HG03520 (cell line): ENCODE results near the gene LDB2.

Experiments used
- ATAC-seq: cut with Tn5 transposase; IDR thresholded peaks from one replicate; pipeline ENCODE4 v1.9.1; 2021; ENCODE audit warnings: mild to moderate bottlenecking, moderate library complexity; ENCODE audit not compliant: unreplicated experiment

Gene LDB2

DNA sequence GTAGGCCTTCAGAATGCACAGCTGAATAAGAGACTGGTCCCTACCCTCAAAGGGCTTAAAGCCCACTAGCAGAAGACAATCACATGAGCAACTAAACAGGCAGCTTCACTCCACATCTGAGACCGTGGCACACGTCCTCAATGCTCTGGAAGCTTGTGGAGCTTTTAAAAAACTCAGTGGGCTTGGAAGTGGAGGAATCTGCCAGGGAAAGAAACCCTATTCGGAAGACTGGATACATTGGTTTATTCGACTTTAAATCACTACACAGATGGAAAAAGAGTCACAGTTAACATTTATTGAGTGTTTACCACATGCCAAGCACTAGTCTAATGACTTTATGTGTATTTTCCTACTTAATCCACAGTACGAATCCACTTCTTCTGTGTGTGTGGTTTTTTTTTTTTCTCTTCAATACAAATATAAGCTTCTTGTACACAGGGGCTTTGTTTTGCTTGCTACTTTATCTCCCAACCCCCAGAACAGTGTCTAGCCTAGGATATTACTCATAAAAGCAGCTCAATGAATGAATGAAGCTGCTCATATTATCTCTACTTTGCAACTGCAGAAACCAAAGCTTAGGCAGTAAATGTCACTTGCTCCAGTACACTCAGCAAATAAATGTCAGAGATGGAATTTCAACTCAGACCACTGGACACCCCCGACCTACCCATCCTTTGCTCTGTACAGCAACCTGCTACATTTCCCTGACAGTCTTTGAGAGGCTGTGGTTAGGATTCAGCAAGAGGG lies 137.7 kb downstream of the LDB2 start:
- no peak for ATAC-seq

DNA sequence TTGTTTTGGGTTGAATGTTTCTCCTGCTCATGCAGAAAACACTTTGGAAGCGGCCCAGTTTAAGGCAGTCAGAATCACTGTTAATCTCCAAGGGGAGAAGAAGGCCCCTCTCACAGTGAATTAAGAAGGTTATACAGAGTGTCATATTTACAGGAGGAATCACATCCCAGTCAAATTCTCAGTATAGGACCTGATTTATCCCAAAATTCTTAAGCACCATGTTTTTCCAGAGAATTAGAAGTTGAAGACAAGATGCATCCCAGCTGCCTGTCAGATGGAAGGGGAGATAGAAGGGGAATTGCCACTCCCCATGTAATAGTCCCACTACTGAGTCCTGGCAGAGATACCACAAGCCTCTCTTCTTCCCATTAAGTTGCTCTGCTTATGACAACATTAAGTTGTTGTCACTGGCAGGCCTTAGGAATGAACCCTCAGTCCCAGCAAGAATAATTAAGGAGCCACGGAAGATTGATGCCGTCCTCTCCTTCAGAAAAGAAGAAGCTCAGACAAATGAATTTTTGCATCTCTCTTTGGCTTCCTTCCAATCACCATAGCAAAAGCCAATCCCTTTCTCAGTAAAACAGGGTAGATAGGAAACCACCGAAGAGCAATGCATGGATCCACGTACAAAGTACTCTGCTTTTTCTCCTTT lies 138.4 kb downstream of the LDB2 start:
- ATAC-seq: no peak

DNA sequence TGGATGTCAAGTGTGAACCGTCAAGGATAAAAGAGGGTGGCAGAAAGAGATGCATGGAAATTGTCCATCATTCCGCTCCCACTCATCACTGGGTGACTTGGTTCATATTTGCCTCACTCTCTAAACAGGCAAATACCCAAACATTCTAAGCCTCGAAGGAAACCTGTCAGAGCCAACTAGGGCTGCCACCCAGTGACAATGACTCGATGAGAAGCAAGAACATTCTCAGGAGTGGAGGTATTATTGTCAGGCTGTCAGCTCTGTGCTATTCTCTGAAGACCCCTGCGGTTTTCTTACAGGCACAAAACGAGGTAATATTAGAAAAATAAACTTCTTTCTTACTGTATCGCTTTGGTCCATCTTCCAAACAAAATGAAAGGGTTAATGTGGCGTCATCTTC lies 139.6 kb downstream of the LDB2 start:
- no peak for ATAC-seq

DNA sequence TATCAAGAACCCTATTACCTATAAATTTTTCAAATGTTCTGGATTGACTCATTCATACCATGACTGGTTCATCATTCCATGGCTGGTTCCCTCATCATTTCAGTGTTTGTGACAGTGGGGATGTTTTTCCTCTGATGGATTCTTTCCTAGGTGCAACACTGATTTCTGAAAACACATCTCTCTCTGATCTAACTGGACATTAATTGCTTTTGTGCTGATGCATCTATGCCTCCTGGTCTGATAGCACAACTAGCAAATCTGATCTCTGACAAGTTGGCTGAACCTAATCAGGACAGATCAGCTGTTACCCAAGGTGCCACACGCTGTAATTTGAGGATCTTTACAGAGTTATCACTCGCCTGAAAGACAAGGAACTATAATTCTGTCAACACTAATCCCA lies 140.2 kb downstream of the LDB2 start:
- ATAC-seq: no peak

DNA sequence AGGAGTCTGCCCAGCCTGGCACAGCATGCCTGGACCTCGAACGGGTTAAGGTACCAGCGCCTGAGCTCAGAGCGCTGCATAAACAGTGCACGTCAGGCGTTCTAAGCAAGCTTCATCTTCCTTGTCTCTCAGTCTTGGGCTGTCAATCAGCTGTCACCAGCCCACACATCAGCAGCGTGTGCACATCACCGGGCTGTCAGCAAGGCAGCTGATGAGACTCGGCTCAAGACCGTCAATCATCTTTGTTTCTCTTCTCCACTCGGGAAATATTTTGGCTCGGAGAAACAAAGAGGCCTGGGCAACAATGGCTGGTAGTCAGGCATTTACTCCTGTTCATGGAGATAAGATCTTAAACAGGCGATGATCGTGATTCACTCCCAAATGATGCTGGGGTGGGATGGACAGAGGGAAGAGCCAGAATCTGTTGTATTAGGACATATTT lies 141.3 kb downstream of the LDB2 start:
- no peak for ATAC-seq

DNA sequence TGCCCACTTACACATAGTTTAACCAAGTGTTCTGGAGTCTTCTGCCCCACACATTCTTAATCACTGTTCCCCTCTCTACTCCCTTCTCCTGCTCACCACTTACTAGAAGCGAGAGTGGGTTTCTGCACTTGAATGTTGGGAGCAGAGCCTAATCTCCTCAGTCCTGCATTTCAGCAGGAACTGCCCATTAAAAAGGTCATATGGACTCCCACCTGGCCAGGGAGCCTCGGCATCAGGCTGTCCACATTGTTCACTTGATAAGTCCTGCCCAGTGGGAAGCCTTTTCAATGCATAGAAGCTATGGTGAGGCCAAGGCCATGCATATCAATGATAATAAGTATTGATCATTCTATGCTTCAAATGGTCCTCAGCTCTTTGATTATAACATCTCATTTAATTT lies 144.3 kb downstream of the LDB2 start:
- no peak for ATAC-seq

DNA sequence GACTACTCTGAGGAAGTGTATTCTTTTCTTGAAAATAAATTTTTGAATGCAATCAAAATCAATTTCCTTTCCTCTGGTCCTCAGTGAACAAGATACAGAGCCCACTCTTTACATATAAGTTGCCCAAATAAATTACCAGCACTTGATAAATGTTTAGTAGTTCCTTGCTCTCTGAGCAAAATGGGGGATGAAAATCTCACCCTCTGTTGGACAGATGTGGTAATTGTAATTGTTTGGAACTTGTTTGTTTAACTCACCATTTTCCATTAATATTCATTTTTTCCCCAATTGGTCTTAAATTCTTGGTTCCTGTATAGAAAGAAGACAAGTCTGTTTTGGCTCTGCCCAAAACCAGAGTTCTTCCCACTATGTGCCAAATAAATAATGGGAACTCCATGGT lies 146.3 kb downstream of the LDB2 start:
- no peak for ATAC-seq

DNA sequence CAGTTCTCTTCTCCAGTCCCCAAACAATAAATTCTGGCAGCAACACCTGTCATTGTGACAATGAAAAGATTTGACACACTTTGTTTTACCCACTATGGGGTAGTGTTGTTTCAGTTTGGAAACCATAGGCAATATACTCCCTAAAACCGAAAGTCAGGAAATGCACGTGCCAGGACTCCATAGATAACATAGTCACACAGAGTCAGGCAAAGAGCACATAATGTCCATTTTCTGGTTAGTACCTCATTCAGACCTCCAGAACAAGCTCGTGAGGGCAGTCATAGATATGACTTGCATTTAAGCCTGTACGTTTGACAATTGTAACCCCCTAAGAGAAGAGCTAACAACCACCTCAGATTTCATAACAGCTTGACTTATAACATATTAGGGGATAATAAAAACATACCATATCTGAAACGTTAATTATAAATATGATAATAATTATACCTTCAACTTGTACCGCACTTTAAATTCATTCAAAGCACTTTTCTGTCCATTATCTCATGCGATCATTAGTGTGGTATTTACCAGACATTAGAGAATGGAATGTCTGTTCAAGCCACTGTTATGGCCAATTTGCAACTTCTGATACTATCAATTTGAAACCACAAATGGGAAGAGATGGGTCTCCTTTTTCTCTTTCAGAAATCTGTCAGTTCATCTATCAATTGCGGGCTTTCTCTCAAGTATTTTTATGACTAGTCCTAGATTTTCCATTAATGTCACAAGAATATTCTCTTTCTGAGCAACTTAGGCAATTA lies 147.4 kb downstream of the LDB2 start:
- no peak for ATAC-seq

DNA sequence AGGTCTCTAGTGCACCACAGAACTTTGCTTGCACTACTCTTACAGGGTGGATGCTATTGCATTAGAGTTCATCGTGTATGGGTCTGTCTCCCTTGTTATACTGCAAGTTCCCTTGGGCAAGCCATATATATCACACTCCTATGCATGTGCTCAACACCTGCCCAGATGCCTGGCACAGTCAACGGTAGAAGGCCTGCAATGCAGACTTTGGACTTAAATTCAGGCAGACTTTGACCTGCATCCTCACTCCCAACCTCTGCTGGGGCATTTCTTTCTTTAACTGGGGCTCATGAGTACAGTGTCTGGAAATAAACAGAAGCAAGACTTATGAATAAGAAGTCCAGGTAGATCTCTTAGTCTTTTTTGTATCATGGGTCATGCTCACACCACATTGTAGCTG lies 148.2 kb downstream of the LDB2 start:
- ATAC-seq: no peak

DNA sequence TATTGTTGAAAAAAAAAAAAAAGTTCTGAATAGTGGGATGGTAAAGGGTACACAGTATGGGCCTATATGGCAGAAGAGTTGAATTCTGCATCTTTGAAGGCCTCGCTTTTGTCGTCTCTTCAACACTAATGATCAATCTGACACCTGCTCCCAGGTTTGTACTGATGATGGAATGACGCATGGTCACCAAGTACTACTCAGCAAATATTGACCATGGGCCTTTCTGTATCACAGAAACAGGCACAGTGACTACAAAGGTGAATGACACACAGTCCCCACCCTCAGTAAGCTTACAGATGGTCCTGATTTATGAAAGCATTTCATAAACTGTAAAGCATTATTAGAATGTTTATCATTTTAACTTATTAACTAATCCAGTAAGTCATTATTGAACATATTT lies 152.6 kb downstream of the LDB2 start:
- no peak for ATAC-seq

DNA sequence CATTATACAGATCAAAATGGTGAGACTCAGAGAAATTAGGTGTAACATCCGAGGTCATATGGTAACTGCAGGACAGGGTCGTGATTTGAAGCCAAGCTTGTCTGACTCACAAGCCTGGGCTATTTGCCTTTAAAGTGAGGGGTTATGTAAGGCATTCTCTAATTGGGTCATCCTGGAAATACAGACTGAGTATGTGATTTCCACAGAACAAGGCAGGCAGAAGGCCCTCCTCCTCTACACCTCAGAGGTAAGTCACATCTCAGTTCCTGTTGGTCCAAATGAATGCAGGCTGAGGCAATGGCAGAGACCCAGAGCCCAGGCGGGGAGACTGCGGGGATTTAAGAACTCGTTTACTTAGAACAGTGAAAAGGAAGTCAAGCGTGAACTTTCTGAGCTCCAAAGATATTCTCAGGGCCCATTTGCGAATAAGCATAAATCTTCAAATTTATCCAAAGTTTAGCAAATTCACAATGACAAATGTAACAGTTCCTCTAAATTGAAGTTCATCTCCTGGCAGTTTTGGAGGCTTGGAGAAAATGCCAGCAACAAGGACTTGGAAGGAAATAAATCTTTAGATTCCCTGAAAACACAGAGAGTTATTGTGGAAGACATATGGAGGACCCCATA lies 153.3 kb downstream of the LDB2 start:
- no peak for ATAC-seq

DNA sequence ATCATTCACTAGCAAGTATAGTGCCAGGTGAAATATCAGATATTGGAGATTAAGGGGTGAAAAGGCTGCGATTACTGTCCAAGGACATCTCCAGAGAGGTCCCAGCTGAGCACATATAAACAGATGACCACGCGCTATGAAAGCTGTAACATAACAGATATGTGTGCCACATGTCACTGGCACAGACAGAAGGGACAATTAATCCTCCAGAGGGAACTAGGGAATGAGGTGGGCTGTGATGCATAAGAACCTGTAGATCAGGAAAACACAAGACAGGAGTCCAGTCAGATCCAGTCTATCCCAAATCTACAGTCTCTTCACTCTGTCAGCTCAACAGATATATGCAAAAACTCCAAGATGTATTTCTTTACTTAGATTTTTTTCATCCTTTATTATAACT lies 157.2 kb downstream of the LDB2 start:
- no peak for ATAC-seq

DNA sequence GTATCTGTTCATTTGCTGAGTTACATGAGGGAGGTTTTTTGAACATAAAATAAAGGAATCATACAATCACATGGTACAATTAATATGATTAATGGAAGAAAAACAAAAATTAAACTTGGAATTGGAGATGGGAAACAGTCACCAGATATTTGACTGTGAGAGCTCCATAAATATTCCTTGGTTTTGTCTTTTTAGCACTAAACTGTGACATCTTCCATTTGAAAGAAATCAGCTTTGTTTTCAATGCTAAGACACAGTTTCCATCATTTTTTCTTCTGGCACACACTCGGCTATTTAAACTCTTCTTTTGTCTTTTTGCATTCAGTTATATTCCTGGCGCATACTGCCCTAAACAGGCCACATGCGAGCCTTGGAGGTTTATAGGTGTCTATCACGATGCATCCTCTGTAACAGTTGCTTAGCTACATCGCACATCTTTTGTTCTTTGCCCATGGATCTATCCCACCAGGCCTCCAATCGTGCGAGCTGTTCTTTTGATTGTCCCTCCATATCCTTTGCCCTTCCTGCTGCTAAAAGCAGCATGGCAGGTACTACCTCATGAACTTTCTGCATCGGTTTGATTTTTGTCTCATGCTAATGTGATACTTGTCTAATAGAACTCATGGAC lies 158.3 kb downstream of the LDB2 start:
- ATAC-seq: no peak

DNA sequence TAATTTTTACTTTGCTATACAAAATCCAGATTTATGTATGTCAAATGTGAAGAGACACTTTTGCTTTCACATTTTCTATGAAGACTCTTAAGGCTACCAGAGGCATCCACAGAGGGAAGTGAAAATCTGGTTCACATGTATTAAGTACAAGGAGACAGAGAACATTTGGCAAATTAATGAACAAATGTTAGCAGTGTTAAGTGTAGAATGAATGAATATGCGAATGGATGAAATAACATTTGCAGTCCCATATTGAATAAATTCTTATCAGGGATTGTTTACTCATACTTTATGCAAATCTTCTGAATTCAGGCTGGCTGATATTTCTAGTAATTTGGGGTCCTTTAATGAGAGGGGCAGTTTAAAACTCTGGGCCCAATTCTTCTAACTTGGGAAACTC lies 159.9 kb downstream of the LDB2 start:
- no peak for ATAC-seq

DNA sequence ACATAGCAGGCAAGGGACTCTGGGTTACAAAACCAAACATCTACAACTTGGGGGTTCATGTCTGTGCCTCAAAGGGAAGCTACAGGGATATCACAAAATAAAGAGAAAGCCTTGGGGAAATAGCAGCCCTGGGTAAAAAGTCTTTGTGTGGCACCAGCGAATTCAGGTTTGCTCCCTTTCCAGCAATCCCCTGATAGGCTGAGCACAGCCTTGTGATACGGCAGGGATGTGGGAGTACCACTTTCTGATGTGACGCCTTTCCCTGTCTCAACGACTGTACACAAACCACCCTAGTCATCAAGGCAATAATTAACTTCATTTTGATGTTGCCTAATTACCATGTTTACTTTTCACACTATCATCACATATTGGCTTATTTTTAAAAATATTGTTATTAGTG lies 164.9 kb downstream of the LDB2 start:
- ATAC-seq: no peak

DNA sequence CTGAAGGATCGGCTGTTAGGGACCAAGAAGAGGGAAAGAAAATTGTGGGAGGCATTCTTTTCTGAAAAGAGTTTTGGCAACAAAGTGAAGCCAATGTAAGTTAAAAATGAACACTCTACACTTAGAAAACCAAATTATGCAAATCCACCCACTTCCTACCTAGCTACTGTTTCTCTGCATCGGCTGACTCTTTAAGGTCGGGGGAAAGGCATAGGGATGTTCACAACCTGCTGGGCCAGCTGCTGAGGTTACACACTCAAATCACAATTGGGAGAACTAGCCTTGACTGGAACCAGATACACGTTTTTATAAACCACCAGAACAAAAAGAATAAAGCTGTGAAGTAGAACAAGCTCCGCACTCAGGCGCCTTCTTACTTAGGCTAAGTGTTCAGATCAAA lies 165.7 kb downstream of the LDB2 start:
- no peak for ATAC-seq

DNA sequence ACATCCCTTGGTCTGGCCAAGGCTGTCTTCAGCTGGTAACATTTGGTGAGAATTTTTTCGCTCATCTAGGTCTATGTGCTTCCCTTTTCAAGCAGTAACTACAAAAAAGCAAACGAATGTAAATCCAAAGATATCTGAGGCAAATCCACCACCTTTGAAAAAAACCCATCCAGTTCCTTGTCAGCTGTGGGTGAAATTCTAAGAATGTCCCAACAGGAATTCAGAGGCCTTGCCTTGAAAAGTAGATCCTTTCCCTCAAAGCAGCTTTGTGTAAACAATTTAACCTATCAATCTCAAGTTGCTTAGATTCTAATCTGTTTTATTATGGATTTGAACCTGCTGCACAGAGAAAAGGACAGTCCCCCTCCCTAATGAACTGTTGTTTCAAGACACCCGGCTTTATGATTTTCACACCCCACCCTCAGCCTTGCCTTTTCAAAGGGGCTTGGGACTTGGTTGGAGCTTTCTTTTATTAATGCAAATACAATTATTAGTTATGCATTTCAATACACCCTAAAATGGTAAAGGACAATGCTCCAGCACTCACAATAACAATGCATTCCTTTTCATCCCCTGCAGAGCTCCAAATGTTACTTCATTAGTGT lies 166.6 kb downstream of the LDB2 start:
- ATAC-seq: no peak

DNA sequence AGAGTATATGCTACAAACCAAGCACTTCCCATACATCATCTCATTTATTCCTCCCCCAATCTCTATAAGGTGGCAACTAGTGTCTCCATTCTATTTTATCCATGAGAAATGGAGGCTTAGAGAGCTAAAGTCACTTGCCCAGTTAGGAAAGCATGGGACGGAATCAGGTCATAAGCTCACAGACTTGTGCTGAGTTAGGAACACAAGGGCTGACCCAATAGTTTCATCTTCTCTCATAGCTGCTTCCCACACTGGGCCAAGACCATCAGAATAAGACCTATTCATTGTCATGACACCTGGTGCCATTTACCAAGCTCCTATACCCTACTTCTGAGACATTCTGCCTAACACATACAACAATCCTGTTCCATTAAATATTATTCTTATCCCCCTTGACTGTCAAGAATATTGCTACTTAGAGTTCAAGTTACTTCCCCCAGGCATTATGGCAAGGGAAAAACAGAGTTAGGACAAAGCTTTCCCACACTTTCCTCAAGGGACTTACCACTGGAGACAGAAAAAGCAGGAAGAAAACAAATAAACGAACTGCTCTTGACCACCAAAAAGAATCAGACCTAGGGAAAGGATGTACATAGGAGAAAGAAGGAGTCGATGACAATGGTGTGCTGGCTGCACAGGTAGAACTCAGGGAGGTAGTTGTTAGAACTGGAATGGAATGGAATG lies 167.8 kb downstream of the LDB2 start:
- no peak for ATAC-seq

DNA sequence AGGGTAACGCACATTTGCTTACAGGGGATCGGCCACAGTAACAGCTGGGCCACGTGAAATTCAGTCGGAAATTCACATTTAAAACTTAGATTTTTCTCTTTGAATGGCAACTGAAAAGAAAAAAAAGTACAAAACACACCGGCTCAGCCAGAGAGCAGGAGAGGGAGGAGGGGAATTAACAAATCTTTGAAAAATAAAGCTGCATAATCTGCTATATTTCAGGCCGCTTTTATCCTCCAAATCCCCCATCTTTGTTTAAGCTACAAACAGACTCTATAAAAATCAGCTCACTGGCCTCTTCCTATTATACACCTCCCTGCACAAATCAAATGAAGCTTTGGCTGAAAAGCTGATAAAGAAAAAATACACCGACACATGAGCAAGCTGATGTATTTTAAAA lies 169.1 kb downstream of the LDB2 start:
- no peak for ATAC-seq

DNA sequence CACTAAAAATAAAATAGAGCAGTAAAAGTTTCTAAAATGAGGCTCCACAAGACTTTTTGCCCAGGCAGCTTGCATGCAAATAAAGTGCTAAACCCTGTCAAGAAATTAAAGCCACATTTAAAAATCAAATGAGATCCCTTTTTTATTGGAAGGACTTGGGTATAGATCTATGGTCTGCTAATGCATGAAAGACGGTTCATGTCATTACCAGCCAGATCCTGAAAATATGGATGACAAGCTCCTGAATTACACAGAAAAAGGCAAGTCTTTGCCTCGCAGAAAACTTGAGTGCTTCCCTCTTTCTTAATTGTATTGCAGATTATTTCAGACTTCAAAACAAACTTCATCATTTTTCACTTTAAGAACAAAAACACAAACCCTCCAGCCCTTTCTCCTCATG lies 169.6 kb downstream of the LDB2 start:
- no peak for ATAC-seq
